ENCODE measurements around the gene INHBE.

DNA sequence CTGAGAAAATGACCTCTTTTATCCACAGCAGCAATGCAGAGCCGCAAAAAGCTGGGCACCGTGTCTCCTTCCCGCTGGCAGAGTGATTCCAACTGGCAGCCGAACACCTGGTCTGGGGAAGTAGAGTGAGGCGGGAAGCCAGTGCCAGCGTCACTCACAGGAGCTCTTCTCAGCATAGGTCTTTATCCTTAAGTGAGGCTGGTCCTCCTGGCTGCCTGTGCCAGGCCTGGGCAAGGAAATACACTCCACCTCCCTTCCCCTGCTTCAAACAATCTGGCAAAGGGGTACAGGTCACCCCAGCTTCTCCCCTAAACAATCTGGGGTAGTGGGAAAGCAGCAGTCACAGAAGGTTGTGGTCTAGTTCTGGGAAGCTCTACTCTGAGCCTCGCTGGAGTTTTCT, 19.8 kb downstream of the INHBE start:
- TF ChIP-seq, protein P1, sequence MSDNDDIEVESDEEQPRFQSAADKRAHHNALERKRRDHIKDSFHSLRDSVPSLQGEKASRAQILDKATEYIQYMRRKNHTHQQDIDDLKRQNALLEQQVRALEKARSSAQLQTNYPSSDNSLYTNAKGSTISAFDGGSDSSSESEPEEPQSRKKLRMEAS (IDR thresholded peaks at IDR 0.05) = no peak
- TF ChIP-seq TEAD4 (IDR thresholded peaks at IDR 0.05; ENCODE audit: low read depth, low read length) = no peak
- TF ChIP-seq GTF2F1 (IDR thresholded peaks at IDR 0.05; ENCODE audit: borderline replicate concordance, low read depth, low read length) = no peak
- no peak for TF ChIP-seq CTCF (IDR thresholded peaks at IDR 0.05; ENCODE audit: control extremely low read depth in 1 of 3, insufficient read depth in 1 of 3, low read depth in 1 of 3, low read length in 3 of 3)
- TF ChIP-seq SUZ12 (IDR thresholded peaks at IDR 0.05; ENCODE audit: low read length) = no peak
- no peak for TF ChIP-seq CREB1 (IDR thresholded peaks at IDR 0.05)
- TF ChIP-seq POLR2AphosphoS5 (IDR thresholded peaks at IDR 0.05; ENCODE audit: low read depth, low read length) = no peak
